Astrocyte of the hippocampus (primary cell): ENCODE results near the gene CERS2.
"Not testable (repeated sequence)": the region's sequence is repeated elsewhere in the genome, so short reads cannot be mapped to it uniquely, and the experiment has no call there.

Source experiments
- DNase-seq: peaks from one replicate; pipeline ENCODE4 v3.0.0; 2011; ENCODE audit warnings: low read depth, low spot score

The CERS2 gene

DNA sequence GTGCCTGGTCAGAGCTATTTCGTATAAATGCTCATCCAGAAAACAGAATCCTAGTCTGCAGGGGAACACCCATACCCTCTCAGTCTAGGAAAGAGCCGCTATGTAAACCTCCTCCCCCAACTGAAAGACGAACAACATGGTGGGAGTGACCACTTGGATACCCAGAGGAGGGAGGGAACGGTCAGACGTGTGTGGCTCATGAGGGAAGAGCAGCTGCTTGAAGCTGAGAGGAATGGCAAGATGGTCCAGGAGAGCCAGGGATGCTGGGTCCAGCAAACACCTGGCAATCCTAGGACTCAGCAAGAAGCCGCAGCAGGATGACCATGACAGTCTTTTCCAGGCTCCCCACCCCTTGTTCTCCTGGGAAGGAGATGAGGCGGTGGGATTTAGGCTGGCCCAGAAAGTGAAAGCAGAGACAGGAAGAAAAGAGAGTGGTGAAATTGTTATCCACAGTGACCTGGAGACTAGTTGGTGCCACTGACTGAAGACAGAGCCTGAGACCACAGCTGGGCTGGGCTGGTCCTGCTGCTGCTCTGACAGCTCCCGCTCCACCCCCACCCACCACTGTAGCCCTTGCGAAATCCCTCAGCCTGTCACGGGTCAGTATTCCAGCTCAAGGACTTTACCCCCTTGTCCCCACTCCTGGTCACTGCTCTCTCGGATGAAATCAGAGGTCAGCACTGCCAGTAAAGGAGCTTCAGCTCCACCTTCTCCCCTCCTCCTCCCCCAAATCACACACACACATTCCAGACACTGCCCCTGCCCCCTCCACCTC is 3.6 kb downstream of the CERS2 start:
- DNase-seq, result peak; percentile 47

DNA sequence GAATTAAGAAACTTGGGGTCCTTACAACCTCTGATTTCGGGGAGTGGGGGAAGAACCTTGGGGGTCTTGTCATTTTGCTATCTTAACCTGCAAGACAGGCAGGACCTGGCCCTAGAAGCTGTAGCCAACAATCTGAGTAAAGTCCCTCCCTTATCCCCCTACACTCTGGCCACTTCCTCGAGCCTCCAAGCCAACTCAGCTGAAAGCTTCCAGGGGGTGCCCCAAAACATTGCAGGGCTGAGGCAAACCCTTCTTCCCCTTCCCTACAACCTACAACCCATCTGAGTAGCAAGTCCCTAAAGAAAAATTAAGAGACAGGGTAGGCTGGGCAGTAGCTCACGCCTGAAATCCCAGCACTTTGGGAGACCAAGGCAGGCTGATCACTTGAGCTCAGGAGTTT is 5.0 kb downstream of the CERS2 start:
- DNase-seq, result no peak

DNA sequence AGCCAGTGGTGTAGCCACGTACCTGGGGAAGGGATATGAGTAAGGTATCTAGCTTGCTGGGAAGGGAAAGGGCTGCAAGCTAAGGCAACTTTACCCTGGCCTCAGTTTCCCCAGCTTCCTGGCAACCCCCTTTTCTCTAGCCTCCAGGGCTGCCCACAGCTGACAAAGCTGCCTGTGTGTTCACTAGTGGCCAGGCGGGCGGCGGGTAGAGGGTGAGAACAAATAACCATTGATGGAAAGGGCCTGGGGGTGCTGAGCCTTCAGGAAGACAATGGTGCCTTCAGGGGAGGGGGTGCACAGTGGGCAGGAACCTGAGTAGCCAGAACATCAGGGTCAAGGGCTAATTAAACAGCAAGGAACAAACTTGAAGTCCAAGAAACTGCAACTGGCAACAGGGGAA is 6.1 kb downstream of the CERS2 start:
- no peak for DNase-seq

DNA sequence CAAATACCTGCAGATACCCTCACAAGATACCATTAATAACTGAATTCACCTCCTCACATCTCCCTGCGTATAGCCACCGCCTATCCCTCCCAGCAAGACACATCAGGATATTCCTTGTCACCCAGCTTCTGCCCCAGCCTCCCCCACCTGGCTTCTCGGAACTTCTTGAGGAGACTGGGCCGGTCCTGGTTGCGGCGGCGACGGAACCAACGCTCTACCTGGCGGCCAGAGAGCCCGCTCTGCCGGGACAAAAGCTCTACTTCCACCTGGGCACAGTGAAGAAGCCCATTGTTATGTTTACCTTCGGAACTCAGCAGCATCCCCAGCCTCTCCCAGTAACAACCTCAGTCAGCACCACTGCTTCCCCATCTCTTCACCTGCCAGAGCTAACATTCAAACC is 6.7 kb downstream of the CERS2 start:
- DNase-seq, result no peak

DNA sequence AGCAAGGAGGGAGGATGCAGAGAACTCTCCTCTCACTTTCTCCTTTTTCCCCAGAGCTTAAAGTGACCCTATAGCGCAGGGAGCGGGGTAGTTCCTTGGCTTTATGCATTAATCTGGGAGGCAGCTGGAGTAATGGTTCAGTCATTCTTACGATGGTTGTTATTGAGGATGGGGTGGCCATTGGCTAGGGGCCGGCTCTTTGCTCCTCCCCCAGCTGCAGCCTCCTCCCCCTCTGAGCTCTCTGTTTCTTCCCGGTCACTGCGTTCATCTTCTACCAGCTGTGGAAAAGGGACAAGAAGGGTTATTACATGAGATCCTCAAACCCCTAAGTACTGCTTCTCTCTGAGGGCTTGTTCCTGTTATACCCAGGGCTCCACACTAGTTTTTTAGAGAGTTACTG is 8.6 kb downstream of the CERS2 start:
- DNase-seq, result no peak

DNA sequence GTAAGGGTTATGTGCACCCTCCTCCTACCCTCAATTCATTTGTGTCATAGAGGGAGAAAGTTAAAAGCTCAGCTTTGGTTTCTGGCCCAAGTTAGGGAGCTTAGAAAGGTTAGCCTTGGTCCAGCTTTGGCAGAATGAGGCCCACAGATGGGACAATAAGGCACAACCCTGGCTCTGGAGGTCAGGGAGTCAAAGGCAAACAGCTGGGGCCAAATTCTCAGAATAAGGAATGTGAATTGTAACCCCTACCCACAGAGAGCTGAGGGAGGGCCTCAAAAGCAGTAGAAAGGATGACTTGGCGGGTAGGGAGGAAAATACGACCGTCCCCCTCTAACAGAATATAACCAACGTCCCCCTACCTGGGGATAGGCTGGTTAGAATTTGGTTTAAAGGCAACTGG is 9.0 kb downstream of the CERS2 start:
- DNase-seq, result no peak

DNA sequence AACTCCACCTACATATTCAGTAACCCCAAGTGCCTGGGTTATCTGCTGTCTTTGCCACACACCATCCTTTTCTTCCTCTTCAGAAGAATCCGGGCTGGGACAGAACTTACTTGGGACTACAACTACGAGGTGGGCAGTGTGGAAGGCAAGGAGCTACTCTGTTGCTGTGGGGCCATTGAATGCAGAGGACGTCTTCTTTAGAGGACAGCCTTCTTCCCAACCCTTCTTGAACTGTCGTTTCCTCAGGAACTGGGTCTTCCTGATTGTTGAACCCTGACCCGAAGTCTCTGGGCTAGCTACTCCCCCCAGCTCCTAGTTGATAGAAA is 10.5 kb downstream of the CERS2 start:
- DNase-seq, result no peak

DNA sequence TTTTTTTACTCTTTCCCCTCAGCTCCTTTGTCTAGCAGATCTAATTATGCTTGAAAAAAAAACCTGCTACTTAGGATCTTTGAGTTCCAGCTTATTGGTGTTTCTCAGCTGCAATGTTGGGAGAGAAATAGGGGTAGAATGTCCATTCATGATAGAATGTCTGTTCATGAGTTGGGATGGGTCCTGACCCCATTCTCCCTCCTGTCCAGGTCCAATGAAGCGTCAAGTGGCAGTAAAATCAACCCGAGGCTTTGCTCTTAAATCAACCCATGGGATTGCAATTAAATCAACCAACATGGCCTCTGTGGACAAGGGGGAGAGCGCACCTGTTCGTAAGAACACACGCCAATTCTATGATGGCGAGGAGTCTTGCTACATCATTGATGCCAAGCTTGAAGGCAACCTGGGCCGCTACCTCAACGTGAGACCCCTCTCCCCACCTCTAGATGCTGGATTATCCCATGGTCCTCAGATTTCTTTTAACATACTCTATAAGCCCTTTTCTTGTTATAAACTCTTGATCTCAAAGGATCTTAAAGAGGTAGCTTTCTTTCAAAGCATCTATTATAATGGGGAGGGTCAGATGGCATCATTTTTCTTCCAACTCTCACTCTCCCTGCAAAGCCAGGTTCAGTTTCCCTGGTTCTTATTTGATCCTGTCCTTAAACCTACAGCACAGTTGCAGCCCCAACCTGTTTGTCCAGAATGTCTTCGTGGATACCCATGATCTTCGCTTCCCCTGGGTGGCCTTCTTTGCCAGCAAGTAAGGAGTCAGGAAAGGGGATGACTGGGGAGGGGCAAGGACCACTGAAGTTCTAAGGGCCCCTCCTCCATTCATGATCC is 11.1 kb downstream of the CERS2 start:
- DNase-seq, result no peak

DNA sequence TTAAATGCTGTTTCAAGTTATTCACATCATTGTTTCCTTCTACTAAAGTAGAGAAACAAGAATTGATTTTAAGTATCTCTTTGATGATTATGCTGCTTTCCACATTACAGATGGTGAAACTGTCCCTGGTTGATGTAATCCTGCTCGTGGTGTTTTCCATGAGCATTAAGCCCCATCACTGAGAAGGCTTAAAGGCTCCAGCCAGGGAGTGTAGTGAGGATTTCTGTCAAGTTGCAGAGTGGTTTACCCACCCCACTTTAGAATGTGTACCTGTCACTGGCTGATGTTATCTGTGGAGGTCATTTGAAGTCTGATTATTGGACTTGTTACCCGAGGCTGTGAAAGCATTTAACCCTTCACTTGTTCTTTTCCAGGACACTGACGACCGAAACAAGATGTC is 12.9 kb downstream of the CERS2 start:
- no peak for DNase-seq

DNA sequence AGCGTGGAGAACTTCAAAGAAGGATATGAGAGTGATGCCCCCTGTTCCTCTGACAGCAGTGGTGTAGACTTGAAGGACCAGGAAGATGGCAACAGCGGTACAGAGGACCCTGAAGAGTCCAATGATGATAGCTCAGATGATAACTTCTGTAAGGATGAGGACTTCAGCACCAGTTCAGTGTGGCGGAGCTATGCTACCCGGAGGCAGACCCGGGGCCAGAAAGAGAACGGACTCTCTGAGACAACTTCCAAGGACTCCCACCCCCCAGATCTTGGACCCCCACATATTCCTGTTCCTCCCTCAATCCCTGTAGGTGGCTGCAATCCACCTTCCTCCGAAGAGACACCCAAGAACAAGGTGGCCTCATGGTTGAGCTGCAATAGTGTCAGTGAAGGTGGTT is 14.0 kb downstream of the CERS2 start:
- no peak for DNase-seq

DNA sequence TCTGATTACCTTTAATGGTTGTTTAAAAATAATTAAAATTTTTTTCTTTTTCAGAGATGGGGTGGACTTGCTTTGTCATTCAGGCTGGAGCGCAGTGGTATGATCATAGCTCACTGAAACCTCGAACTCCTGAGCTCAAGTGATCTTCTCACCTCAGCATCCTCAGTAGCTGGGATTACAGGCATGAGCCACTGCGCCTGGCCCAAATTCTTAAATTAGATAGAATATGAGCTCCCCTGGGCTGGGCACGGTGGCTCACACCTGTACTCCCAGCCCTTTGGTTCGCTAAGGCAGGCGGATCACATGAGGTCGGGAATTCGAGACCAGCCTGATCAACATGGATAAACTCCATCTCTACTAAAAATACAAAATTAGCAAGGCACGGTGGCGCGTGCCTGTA is 17.0 kb downstream of the CERS2 start:
- no peak for DNase-seq

DNA sequence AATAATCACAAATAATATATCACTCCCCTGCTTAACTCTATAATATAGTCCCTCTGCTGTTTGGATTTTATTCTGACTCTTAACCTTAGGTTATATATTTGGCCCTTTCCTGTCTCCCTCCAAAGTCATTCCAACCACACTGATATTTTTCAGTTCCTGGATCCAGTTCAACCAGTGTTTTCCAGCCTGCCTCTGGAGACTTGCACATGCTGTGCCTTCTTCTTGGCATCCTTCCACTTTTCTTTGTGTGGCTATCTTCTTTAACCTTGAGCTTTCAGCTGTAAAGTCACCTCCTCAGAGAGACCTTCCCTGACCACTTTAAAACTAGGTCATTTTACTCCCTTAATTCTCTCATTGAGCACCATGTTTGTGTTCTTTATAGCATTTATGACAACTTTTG is 19.4 kb downstream of the CERS2 start:
- DNase-seq, result no peak

DNA sequence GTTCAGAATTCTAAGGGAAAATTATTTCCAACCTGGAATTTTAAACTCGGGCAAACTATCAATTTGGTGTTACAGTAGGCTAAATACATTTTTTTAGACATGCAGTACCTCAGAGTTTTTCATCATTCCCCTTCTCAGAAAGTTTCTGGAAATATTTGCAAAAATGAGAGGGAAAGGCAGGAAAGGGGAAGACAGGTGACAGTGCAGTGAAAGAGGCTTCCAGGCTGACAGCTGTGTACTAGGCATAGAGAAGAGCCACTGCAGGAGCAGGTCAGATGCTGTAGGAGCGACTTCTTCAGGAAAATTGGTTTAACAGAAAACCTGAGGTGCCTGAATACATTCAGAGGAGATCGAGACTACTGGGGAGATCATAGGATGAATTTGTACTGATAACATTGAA is 19.9 kb downstream of the CERS2 start:
- DNase-seq, result no peak

DNA sequence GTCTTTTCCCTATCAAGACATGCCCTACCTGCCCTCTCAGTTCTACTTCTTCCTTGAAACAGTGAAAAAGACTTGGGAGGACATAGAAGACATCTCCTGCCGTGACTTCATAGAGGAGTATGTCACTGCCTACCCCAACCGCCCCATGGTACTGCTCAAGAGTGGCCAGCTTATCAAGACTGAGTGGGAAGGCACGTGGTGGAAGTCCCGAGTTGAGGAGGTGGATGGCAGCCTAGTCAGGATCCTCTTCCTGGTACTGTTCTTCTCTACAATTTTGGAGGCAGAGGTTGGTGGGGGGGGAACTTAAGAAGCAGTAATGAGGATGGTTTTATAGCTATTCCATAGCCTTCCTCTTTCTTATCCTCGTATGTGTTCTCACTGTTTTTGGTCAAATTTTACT is 29.8 kb downstream of the CERS2 start:
- no peak for DNase-seq

DNA sequence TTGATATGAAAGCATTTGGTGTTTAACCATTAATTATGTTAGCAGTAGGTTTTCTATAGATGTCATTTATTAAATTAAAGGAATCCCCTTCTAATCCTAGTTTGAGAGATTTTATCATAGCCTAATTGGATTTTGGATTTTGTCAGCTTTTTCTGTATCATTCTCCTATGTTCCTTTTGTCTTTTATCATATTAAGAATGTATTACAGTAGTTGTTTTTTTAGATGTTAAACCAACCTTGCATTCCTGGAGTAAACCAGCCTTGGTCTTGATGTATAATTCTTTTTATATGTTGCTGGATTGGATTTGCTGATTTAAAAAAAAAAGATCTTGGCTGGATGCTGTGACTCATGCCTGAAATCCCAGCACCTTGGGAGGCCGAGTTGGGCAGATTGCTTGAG is 42.9 kb downstream of the CERS2 start:
- DNase-seq, result peak; percentile 16

DNA sequence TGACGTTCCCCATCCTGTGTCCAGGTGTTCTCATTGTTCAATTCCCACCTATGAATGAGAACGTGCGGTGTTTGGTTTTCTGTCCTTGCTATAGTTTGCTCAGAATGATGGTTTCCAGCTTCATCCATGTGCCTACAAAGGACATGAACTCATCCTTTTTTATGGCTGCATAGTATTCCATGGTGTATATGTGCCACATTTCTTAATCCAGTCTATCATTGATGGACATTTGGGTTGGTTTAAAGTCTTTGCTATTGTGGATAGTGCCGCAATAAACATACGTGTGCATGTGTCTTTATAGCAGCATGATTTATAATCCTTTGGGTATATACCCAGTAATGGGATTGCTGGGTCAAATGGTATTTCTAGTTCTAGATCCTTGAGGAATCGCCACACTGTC is 45.9 kb downstream of the CERS2 start:
- DNase-seq, result not testable (repeated sequence)

DNA sequence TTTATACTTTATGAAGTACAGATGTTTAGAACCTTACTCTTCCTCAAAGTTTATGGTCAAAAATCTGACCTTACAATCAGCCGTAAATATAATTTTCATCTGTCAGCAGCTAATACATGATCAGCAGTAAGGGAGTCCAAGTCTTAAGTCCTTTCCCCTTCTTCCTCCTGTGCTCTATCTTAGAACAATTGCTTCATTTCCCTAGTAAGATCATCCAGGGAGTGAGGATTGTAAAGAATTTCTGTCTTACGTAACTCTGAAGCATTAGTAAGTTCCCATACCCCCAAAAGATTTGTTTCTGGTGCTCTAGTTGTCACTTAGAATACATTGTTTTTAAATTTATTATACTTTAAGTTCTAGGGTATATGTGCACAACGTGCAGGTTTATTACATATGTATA is 46.3 kb downstream of the CERS2 start:
- DNase-seq, result no peak

DNA sequence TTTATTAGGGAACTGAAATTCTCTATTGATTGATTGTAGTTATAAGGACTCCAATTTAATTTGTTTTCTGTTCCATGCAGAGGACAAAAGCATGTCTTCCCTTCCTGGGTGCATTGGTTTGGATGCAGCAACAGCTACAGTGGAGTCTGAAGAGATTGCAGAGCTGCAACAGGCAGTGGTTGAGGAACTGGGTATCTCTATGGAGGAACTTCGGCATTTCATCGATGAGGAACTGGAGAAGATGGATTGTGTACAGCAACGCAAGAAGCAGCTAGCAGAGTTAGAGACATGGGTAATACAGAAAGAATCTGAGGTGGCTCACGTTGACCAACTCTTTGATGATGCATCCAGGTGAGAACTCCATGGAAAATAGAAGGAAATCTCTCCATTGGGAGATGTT is 47.0 kb downstream of the CERS2 start:
- DNase-seq, result no peak

DNA sequence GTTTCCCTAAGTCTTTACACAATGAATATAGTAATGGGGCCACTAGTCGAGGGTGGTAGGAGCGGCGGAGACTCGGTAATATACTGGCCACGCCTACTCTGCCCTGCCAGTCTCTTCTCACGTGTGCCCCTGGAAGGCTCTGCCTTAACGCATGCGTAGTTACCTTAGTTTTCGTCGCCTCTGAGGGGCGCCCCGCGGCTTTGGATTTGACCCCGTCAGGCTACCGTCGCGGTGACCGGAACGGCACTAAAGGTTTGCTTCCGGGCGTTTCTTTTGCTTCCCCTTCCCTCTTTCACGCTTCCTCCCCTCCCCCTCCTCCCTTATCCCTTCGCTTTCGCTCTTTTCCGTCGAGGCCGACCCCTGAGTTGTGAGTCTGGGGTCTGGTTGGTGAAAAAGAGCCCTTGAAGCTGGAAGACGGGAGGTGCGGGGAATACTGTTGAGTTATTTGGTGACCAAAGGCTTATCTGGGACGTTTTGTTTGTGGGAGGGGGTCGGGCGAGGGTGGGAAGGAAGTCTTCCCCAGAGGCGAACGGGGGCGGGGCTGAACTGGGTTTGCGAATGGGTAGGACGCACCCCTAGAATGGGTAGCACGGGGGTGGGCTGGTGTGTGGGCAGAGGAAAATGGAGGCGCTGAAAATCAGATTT is 48.4 kb downstream of the CERS2 start, which contains the start of gene SETDB1:
TSS of gene SETDB1 (plus strand) at position 267 of the 645 bp plus-strand sequence. CDS start 1,352 bp downstream, outside the sequence.
- peak; percentile 98 for DNase-seq

DNA sequence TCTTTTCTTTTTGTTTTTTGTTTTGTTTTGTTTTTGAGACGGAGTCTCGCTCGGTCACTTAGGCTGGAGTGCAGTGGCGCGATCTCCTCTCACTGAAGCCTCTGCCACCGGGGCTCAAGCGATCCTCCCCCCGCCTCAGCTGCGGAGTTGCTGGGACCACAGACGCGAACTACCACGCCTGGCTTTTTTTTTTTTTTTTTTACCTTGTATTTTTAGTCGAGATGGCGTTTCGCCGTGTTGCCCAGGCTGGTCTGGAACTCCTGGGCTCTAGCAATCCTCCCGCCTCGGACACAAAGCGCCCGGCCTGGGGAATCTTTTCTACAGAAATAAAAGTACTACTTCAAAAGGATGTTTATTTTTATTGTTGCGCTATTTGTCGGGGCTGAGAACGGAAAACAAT is 49.6 kb downstream of the CERS2 start:
- no peak for DNase-seq

DNA sequence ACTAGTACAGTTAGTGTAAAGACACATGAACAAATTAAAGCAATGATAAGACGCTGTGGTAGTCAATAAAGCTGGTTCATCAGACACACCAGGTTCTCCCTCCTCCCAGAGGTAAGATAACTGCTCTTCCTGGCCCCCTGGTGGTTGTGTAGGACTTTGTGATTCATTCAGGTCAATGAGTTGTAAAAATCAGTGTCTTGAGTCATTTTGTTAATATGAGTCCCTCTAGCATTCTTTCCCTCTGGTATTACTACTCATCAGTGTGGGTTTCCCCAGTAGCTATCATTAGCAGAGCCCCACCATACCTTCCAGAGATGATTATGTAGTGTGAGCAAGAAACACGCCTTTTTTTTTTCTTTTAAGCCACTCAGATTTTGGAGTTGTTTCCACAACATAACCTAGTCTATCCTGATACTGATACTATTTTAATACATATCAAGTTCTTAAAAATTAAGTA is 52.1 kb downstream of the CERS2 start:
- peak; percentile 82 for DNase-seq

DNA sequence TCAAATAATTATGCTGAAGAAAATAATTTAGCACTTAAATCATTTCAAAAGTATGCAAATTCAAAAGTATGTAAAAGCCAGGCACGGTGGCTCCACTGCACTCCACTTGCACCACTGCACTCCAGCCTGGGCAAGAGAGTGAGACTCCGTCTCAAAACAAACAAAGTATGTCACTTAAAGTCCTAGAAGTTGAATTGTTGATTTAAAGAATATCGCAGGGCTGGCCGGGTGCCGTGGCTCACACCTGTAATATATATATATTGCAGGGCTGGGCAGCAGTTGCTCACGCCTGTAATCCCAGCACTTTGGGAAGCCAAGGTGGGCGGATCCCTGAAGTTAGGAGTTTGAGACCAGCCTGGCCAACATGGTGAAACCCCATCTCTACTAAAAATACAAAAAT is 57.2 kb downstream of the CERS2 start:
- no peak for DNase-seq
